ENCODE results near the gene MAML3.

MAML3 gene

GRCh38 chr4:139921429-139922184, 232.4 kb downstream of the MAML3 start:
- H3K27me3 ChIP-seq (ENCODE audit: insufficient read depth, low read length): no peaks in the 10 kb centered on the region
- H3K4me1 ChIP-seq (ENCODE audit: insufficient read depth, low read length): peaks cover 21% of the 10 kb centered on the region
- H3K9ac ChIP-seq (ENCODE audit: low read depth, low read length): peak overlapping the region; percentile 40
- no peaks in the 10 kb centered on the region for H3K36me3 ChIP-seq (ENCODE audit: insufficient read depth, low read depth, low read length)
- H3K27ac ChIP-seq (ENCODE audit: low read length): no peak overlapping the region
- no peak overlapping the region for H3K4me3 ChIP-seq (ENCODE audit: low read length)
- H3K9me3 ChIP-seq (ENCODE audit: insufficient read depth, low read depth, low read length): no peaks in the 10 kb centered on the region

GRCh38 chr4:139920486-139921002, 233.4 kb downstream of the MAML3 start:
- Histone ChIP-seq H3K4me3 (ENCODE audit: low read length) (no peak overlapping the region), H3K27me3 (ENCODE audit: insufficient read depth, low read length) (no peaks in the 10 kb centered on the region), H3K9me3 (ENCODE audit: insufficient read depth, low read depth, low read length) (no peaks in the 10 kb centered on the region), H3K36me3 (ENCODE audit: insufficient read depth, low read depth, low read length) (no peaks in the 10 kb centered on the region), H3K27ac (ENCODE audit: low read length) (no peak overlapping the region), H3K9ac (ENCODE audit: low read depth, low read length) (no peak overlapping the region), H3K4me1 (ENCODE audit: insufficient read depth, low read length) (peaks cover 21% of the 10 kb centered on the region)

GRCh38 chr4:139919521-139919920, 234.5 kb downstream of the MAML3 start:
- H3K4me3 ChIP-seq (ENCODE audit: low read length): no peak overlapping the region
- no peaks in the 10 kb centered on the region for H3K27me3 ChIP-seq (ENCODE audit: insufficient read depth, low read length)
- H3K9ac ChIP-seq (ENCODE audit: low read depth, low read length): no peak overlapping the region
- no peak overlapping the region for H3K27ac ChIP-seq (ENCODE audit: low read length)
- no peaks in the 10 kb centered on the region for H3K36me3 ChIP-seq (ENCODE audit: insufficient read depth, low read depth, low read length)
- H3K4me1 ChIP-seq (ENCODE audit: insufficient read depth, low read length): peaks cover 21% of the 10 kb centered on the region
- no peaks in the 10 kb centered on the region for H3K9me3 ChIP-seq (ENCODE audit: insufficient read depth, low read depth, low read length)

DNA sequence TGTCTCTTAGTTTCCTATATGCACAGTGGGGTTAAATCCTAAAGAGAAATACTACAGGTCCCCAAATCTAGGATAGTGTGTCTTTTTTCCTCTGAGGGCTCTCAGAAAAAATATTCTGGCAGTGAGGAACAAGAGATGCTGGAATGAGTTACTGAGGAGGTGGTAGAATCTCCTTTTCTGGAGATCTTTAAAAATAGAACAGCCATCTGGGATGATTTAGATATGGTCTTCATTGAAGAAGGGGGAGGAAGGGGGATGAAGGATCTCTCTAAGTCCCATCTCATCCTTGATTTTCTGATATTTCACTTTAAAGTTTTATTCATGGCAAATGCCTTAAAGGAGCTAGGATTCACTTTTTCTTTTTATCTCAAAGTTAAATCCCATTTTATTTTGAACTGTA, 235.0 kb downstream of the MAML3 start:
- no peaks in the 10 kb centered on the region for H3K9me3 ChIP-seq (ENCODE audit: insufficient read depth, low read depth, low read length)
- peaks cover 21% of the 10 kb centered on the region for H3K4me1 ChIP-seq (ENCODE audit: insufficient read depth, low read length)
- H3K36me3 ChIP-seq (ENCODE audit: insufficient read depth, low read depth, low read length): no peaks in the 10 kb centered on the region
- no peak overlapping the region for H3K27ac ChIP-seq (ENCODE audit: low read length)
- H3K9ac ChIP-seq (ENCODE audit: low read depth, low read length): no peak overlapping the region
- H3K4me3 ChIP-seq (ENCODE audit: low read length): no peak overlapping the region
- no peaks in the 10 kb centered on the region for H3K27me3 ChIP-seq (ENCODE audit: insufficient read depth, low read length)

GRCh38 chr4:139918591-139918990, 235.4 kb downstream of the MAML3 start:
- no peak overlapping the region for H3K4me3 ChIP-seq (ENCODE audit: low read length)
- H3K27me3 ChIP-seq (ENCODE audit: insufficient read depth, low read length): no peaks in the 10 kb centered on the region
- no peak overlapping the region for H3K9ac ChIP-seq (ENCODE audit: low read depth, low read length)
- H3K36me3 ChIP-seq (ENCODE audit: insufficient read depth, low read depth, low read length): no peaks in the 10 kb centered on the region
- H3K27ac ChIP-seq (ENCODE audit: low read length): no peak overlapping the region
- no peaks in the 10 kb centered on the region for H3K9me3 ChIP-seq (ENCODE audit: insufficient read depth, low read depth, low read length)
- H3K4me1 ChIP-seq (ENCODE audit: insufficient read depth, low read length): peaks cover 21% of the 10 kb centered on the region

DNA sequence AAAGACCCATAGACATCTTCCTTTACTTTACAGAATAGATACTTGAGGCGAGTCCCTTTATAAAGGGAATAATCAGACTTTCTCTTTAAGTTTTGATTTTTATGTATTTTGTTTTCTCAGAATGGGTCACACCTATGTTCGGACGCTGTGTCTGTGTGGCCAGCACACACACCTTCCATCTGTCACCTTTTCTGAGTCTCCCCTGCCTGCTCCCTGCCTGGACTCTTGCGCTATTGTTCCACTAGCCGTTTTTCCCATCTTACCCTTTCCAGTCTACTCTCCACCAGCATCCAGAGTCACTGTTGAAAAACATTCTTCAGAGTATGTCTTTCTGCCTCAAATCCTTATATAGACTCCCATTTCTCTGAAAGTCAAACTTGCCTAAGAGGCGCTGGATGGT, 236.1 kb downstream of the MAML3 start:
- no peak overlapping the region for H3K9ac ChIP-seq (ENCODE audit: low read depth, low read length)
- H3K4me1 ChIP-seq (ENCODE audit: insufficient read depth, low read length): peaks cover 21% of the 10 kb centered on the region
- H3K4me3 ChIP-seq (ENCODE audit: low read length): no peak overlapping the region
- no peaks in the 10 kb centered on the region for H3K9me3 ChIP-seq (ENCODE audit: insufficient read depth, low read depth, low read length)
- H3K36me3 ChIP-seq (ENCODE audit: insufficient read depth, low read depth, low read length): no peaks in the 10 kb centered on the region
- no peaks in the 10 kb centered on the region for H3K27me3 ChIP-seq (ENCODE audit: insufficient read depth, low read length)
- H3K27ac ChIP-seq (ENCODE audit: low read length): no peak overlapping the region

DNA sequence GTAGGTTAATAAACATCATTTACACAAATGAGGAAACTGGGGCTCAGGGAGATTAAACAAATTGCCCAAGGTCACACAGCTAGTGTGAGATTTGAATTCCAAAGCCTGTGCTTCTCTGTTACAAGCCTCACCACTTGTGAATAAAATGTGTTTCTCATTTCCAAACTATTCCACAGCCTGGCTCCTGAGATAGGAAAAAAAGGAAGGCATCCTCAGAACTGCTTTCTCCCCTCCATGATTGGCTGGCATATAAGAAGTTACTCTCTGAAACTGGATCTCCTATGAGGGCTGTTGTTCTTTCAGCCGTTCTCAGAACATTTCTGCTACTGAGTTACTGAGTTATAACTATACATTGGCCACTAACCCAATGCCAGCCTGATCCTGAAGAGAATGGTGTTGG, 237.9 kb downstream of the MAML3 start:
- Histone ChIP-seq H3K27me3 (ENCODE audit: insufficient read depth, low read length) (no peaks in the 10 kb centered on the region), H3K9ac (ENCODE audit: low read depth, low read length) (no peak overlapping the region), H3K4me1 (ENCODE audit: insufficient read depth, low read length) (peaks cover 4% of the 10 kb centered on the region; the same call in 1 of the 2 replicates), H3K9me3 (ENCODE audit: insufficient read depth, low read depth, low read length) (no peaks in the 10 kb centered on the region), H3K36me3 (ENCODE audit: insufficient read depth, low read depth, low read length) (no peaks in the 10 kb centered on the region), H3K27ac (ENCODE audit: low read length) (no peak overlapping the region), H3K4me3 (ENCODE audit: low read length) (no peak overlapping the region)

GRCh38 chr4:139915037-139915436, 238.9 kb downstream of the MAML3 start:
- Histone ChIP-seq H3K27ac (ENCODE audit: low read length) (no peak overlapping the region), H3K27me3 (ENCODE audit: insufficient read depth, low read length) (no peaks in the 10 kb centered on the region), H3K9me3 (ENCODE audit: insufficient read depth, low read depth, low read length) (no peaks in the 10 kb centered on the region), H3K4me1 (ENCODE audit: insufficient read depth, low read length) (no peaks in the 10 kb centered on the region), H3K4me3 (ENCODE audit: low read length) (no peak overlapping the region), H3K36me3 (ENCODE audit: insufficient read depth, low read depth, low read length) (no peaks in the 10 kb centered on the region), H3K9ac (ENCODE audit: low read depth, low read length) (no peak overlapping the region)

DNA sequence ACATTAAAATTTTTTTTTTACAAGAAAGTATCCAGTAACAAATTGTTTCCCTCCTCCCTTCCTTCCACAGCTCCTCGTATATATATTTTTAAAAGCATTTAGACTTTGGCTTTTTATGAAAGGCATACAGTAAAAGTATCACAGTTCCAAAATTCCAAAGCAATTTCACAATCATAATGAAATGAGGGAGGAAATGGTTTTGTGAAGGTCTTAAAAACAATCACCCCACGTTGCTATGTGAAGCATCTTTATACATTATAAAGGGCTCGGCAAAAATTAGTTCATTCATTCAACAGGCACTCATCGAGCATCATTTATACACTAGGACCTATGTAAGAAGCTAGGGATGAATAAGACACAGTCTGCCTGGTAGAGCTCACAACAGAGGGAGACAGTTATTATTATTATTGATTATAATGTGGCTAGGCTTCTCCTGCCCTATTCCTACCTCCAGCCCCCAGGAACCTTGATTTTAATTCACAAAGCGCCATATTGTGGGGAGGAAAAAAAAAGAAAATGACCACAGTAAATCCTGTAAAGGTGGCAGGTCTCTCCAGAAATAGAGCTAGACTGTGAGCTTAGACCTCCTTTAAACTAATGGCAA, 239.9 kb downstream of the MAML3 start:
- H3K4me3 ChIP-seq (ENCODE audit: low read length): no peak overlapping the region
- no peak overlapping the region for H3K9ac ChIP-seq (ENCODE audit: low read depth, low read length)
- H3K9me3 ChIP-seq (ENCODE audit: insufficient read depth, low read depth, low read length): no peaks in the 10 kb centered on the region

GRCh38 chr4:139913398-139913990, 240.5 kb downstream of the MAML3 start:
- H3K4me3 ChIP-seq (ENCODE audit: low read length): no peak overlapping the region
- no peak overlapping the region for H3K27ac ChIP-seq (ENCODE audit: low read length)
- no peak overlapping the region for H3K9ac ChIP-seq (ENCODE audit: low read depth, low read length)
- H3K9me3 ChIP-seq (ENCODE audit: insufficient read depth, low read depth, low read length): no peaks in the 10 kb centered on the region
- H3K36me3 ChIP-seq (ENCODE audit: insufficient read depth, low read depth, low read length): no peaks in the 10 kb centered on the region
- H3K27me3 ChIP-seq (ENCODE audit: insufficient read depth, low read length): no peaks in the 10 kb centered on the region
- no peaks in the 10 kb centered on the region for H3K4me1 ChIP-seq (ENCODE audit: insufficient read depth, low read length)

More for the DNA sequence above, 239.9 kb downstream of the MAML3 start:
- Histone ChIP-seq H3K27ac (ENCODE audit: low read length) (no peak overlapping the region), H3K36me3 (ENCODE audit: insufficient read depth, low read depth, low read length) (no peaks in the 10 kb centered on the region), H3K4me1 (ENCODE audit: insufficient read depth, low read length) (no peaks in the 10 kb centered on the region), H3K27me3 (ENCODE audit: insufficient read depth, low read length) (no peaks in the 10 kb centered on the region)

- Histone ChIP-seq H3K27ac (ENCODE audit: low read length) (no peak overlapping the region), H3K9ac (ENCODE audit: low read depth, low read length) (no peak overlapping the region), H3K36me3 (ENCODE audit: insufficient read depth, low read depth, low read length) (no peaks in the 10 kb centered on the region), H3K4me1 (ENCODE audit: insufficient read depth, low read length) (no peaks in the 10 kb centered on the region), H3K27me3 (ENCODE audit: insufficient read depth, low read length) (no peaks in the 10 kb centered on the region), H3K9me3 (ENCODE audit: insufficient read depth, low read depth, low read length) (no peaks in the 10 kb centered on the region), H3K4me3 (ENCODE audit: low read length) (no peak overlapping the region)
These were observed 241.5 kb downstream of the MAML3 start for GRCh38 chr4:139912445-139912844.

DNA sequence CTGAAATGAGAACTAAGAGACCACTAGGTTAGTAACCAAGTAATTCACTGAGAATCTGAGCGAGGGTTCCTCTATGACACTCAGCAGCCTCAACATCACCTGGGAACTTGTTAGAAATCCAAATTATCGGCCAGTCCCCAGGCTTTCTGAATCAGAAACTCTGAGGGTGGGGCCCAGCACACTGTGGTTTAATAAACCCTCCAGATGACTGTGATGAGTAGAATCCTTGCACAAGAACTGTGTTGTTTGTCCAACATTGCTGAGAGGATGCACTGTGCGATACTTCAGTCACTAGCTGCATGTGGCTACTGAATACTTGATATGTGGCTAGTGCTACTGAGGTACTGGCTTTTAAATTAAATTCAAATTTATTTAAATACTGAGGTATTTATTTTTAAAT, 243.9 kb downstream of the MAML3 start:
- no peaks in the 10 kb centered on the region for H3K9me3 ChIP-seq (ENCODE audit: insufficient read depth, low read depth, low read length)
- H3K4me3 ChIP-seq (ENCODE audit: low read length): no peak overlapping the region
- H3K27me3 ChIP-seq (ENCODE audit: insufficient read depth, low read length): no peaks in the 10 kb centered on the region
- no peak overlapping the region for H3K9ac ChIP-seq (ENCODE audit: low read depth, low read length)
- no peaks in the 10 kb centered on the region for H3K4me1 ChIP-seq (ENCODE audit: insufficient read depth, low read length)
- H3K27ac ChIP-seq (ENCODE audit: low read length): no peak overlapping the region
- H3K36me3 ChIP-seq (ENCODE audit: insufficient read depth, low read depth, low read length): no peaks in the 10 kb centered on the region

Data from iPS-20b (cell line).